Caki2 (cell line): ENCODE results near the gene ESCO1. TPM values are rescaled to one million over a fixed set of nuclear protein-coding genes. Genes with fewer than 3 reads are reported as not detected.
"Not testable (repeated sequence)": the region's sequence is repeated elsewhere in the genome, so short reads cannot be mapped to it uniquely, and the experiment has no call there.

Experiments used
- DNase-seq: peaks from one replicate; pipeline ENCODE4 v3.0.0-alpha.2; 2015; ENCODE audit warnings: low read depth
- in situ Hi-C: cut with HindIII; loops from 2 replicates; pipeline ENCODE4 v1.10.0; 2016; ENCODE audit warnings: low sequenced_read_pairs, low pct_unique_long_range_greater_than_20kb, mixed read lengths
- total RNA-seq: library from RNA; depleted of rRNA; stranded (reverse); fragments of >200 nt; shearing (Covaris generic); gene quantifications from 2 replicates; pipeline ENCODE4 v1.2.3, GENCODE V29; 2014; ENCODE audit warnings: low replicate concordance

ESCO1 gene
- total RNA-seq, 1 experiment from 2014 or later: 11.8 TPM

DNA sequence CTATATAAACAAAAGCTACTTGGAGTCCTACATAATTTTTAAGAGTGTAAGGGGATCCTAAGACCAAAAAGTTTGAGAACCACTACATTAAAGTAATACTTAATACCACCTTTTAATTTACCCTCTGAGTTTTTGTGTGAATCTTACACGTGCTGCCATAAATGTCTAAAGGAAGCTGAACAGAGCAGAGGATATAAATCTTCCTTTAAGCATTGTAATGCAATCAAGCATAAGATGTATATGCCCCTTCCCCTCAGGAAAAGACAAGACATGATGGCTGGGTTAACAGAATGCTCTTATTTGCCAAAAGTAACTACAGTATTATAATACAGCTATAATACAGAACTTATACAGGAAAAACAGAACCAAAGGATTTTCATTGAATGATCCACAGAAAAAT, 2.9 kb downstream of the ESCO1 start:
- no peak for DNase-seq
- in situ Hi-C loops: no loop called here

- DNase-seq: no peak
- in situ Hi-C loops: no loop called here
Measured at GRCh38 chr18:21593540-21594257, 6.8 kb downstream of the ESCO1 start.

GRCh38 chr18:21592361-21592760, 8.1 kb downstream of the ESCO1 start:
- in situ Hi-C loops, DNase-seq: not testable (repeated sequence)

GRCh38 chr18:21584391-21584790, 16.1 kb downstream of the ESCO1 start:
- in situ Hi-C loops: no loop called here
- no peak for DNase-seq

GRCh38 chr18:21575656-21576055, 24.8 kb downstream of the ESCO1 start:
- in situ Hi-C loops: no loop called here
- no peak for DNase-seq

- DNase-seq: no peak
- in situ Hi-C loops: no loop called here
Measured at GRCh38 chr18:21571772-21572171, 28.7 kb downstream of the ESCO1 start.

DNA sequence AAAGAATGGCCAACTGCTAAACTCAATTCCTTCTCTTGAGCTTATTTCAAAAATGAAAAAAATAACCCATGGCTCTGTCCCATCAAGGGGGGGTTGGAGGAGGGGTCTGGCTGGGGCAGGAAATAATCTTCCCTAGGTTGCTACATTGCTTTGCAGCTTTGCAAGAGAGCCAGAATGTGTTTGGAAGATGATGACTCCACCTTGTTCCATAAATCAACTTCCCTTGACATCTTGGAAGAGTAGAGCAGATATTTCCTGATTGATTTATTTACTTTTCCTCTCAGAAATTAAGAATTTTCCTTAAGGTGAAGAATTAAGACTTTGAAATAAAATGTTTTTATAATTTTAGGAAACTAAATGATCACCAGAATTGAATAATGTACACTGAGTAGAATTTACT, 41.3 kb downstream of the ESCO1 start:
- DNase-seq: no peak
- in situ Hi-C loops: no loop called here

- in situ Hi-C loops: no loop called here
- DNase-seq: no peak
Measured at GRCh38 chr18:21557607-21558253, 42.8 kb downstream of the ESCO1 start.

DNA sequence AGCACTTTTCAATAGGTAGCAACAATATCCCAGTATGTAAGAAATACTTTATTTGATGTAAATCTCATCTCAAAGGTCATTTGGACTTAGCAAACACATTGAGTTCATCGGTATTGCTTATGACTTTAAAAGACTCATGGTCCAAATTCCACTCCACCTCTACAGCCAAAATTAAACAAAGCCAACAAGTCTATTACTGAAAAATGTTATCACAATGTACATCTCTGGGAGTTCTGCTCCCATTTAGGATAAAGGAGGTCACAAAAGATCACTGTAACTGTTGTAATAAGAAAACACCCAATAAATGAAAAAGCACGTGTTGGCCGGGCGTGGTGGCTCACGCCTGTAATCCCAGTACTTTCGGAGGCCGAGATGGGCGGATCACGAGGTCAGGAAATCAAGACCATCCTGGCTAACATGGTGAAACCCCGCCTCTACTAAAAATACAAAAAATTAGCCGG, 50.0 kb downstream of the ESCO1 start:
- DNase-seq: no peak
- in situ Hi-C loops: no loop called here

DNA sequence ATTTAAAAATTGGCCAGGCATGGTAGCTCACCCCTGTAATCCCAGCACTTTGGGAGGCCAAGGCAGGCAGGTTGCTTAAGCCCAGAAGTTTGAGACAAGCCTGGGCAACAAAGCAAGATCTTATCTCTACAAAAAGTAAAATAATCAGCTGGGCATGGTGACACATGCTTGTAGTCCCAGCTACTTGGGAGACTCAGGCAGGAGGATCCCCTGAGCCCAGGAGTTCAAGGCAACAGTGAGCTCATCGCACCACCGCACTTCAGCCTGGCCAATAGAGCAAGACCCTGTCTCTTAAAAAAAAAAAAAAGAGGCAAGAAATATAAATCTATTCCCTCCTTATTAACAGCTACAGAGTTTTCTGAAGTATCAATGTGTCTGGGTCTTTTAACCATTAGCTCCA, 51.9 kb downstream of the ESCO1 start:
- peak; percentile 2 for DNase-seq
- in situ Hi-C loops: no loop called here

GRCh38 chr18:21546423-21546822, 54.1 kb downstream of the ESCO1 start:
- DNase-seq: no peak
- in situ Hi-C loops: no loop called here

- no peak for DNase-seq
- in situ Hi-C loops: no loop called here
Measured at GRCh38 chr18:21538230-21538629, 62.3 kb downstream of the ESCO1 start.

DNA sequence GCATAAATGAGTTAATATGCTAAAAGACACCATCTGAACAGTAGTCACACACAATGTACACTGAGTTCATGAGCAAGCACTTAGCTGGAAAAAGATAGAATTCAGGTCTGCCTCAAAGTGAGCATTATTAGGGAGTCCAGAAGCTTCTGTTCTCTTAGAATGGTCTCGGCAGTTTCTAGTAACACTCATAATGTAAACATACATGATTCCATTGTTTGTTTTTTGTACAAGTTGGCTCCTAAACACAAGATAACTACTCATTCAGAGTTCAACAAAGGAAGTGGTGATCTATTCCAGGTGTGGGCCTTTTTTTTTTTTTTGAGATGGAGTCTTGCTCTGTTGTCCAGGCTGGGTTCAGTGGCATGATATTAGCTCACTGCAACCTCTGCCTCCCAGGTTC, 66.2 kb downstream of the ESCO1 start:
- no peak for DNase-seq
- in situ Hi-C loops: no loop called here

- in situ Hi-C loops: no loop called here
- DNase-seq: no peak
Measured at GRCh38 chr18:21526463-21526862, 74.0 kb downstream of the ESCO1 start.

DNA sequence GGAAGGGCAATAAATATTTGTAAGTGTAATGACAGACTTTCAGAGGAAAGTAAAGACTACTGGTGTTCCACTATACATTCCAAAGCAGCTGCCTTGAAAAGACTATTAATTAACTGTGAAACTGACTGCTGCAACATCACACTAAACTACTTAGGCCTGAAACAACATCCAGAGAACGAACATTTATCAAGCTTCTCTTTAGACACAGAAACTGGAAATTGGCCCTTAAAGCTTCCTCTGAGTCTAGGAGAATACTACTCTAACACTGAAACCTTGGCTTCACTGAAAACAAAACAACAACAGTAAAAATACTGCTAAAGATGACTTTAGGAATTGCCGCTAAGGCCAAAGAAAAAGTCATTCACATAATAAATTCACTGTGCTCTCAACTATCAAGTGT, 74.6 kb downstream of the ESCO1 start:
- in situ Hi-C loops: no loop called here
- DNase-seq: no peak

DNA sequence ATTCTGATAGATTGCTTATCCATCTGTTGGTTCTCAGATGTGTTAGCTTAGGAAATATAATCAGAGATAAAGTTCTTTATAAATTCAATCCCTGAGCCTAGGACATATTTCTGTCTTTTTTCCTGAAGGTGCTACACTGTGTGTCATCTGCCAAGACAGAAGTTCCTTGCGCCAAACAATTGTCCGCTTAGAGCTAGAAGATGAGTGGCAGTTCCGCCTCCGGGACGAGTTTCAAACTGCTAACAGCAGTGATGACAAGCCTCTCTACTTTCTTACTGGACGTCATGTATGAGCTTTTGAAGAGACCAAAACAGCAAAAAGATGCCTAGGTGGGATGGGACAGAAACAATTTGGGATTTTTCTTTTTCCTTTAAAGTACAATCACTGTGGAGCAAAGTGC, 78.0 kb downstream of the ESCO1 start:
- DNase-seq: no peak
- in situ Hi-C loops: no loop called here

DNA sequence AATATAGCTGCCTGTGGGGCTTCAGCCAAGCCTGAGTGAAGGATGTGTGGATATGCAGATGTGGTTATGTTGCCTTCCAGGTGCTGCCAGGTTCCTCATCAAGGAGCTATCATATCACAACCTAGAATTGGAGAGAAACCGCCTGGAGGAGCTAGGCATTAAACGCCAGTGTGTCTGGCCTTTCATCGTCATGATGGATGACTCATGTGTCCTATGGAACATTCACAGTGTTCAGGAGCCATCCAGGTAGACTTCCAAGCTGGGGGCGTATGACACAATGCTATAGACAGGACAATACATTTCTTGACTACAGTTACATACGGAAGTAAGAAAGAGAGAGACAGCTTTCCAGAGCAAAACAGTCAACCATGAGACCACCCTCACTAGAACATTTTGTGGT, 86.8 kb downstream of the ESCO1 start:
- in situ Hi-C loops: no loop called here
- no peak for DNase-seq

GRCh38 chr18:21513292-21513691, 87.2 kb downstream of the ESCO1 start:
- in situ Hi-C loops: no loop called here
- DNase-seq: no peak

- in situ Hi-C loops: no loop called here
- no peak for DNase-seq
Measured at GRCh38 chr18:21509062-21509461, 91.4 kb downstream of the ESCO1 start.
